HG02763 (cell line): Measurements from ENCODE around the gene MORC2.

ENCODE experiments used
- ATAC-seq: cut with Tn5 transposase; IDR thresholded peaks from one replicate; pipeline ENCODE4 v1.9.1; 2021; ENCODE audit warnings: mild to moderate bottlenecking, moderate library complexity; ENCODE audit not compliant: unreplicated experiment

The MORC2 gene

GRCh38 chr22:30949934-30950660, 18.5 kb downstream of the MORC2 start:
- ATAC-seq = no peak

DNA sequence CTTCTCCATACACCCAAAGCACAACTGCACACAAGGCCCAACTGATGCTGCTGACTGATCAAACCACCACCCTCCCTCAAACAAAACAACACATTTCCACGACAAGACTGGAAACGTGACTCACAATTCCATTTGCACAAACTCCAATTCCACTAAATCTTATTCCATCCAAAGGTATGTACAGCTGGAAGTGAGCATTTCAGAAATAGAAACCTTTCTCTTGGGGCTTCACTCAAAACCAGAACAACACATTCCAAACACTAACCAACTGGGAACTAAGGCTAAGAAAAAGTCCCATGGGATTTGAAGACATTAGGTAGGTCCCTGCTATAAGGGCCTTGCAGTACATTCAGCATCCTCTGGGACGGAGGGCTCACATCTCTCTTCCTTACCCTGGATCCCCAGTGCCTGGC, 19.6 kb downstream of the MORC2 start:
- no peak for ATAC-seq

- no peak for ATAC-seq
These were observed 20.6 kb downstream of the MORC2 start for GRCh38 chr22:30947816-30948454.

GRCh38 chr22:30947173-30947815, 21.3 kb downstream of the MORC2 start:
- ATAC-seq = no peak

- no peak for ATAC-seq
These were observed 22.2 kb downstream of the MORC2 start for GRCh38 chr22:30946354-30946753.

DNA sequence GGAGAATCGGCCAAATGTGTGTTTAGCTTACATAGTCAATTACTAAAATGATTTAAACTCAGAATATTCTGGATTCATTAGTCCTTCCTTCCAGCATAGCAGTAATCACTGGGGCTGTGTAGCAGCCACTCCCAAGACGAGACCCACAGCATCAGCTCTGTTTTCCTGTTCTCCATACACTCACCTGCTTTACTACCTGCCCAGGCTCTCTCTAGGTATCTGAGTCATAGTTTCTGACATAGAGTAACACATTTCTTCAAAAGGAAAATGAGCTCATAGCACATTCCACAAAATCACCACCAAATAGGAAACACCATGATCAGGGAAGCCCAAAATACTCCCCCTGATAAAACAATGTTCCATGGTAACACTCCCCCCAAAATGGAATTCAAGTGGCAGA, 22.9 kb downstream of the MORC2 start:
- ATAC-seq = no peak

DNA sequence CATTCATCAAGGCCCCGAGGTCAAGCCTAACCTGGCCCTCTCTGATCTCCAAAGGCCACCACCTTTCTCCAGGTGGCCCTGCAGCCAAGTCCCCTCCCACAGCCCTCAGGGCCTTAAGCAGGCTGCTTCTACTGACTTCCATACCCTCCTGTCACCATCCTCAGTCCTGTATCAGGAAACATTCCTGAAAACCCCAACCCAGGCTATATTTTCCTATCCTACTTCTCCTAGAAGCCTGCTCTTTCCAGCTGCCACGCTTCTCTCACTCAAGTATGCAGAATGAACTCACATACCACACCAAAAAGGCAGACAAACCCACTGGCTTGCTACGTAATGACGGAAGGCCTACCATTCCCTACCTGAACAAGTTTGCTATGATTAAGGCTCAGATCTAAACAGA, 23.6 kb downstream of the MORC2 start:
- ATAC-seq = no peak

- no peak for ATAC-seq
These were observed 25.2 kb downstream of the MORC2 start for GRCh38 chr22:30943368-30943767.

- ATAC-seq = no peak
These were observed 27.2 kb downstream of the MORC2 start for GRCh38 chr22:30941363-30941740.

DNA sequence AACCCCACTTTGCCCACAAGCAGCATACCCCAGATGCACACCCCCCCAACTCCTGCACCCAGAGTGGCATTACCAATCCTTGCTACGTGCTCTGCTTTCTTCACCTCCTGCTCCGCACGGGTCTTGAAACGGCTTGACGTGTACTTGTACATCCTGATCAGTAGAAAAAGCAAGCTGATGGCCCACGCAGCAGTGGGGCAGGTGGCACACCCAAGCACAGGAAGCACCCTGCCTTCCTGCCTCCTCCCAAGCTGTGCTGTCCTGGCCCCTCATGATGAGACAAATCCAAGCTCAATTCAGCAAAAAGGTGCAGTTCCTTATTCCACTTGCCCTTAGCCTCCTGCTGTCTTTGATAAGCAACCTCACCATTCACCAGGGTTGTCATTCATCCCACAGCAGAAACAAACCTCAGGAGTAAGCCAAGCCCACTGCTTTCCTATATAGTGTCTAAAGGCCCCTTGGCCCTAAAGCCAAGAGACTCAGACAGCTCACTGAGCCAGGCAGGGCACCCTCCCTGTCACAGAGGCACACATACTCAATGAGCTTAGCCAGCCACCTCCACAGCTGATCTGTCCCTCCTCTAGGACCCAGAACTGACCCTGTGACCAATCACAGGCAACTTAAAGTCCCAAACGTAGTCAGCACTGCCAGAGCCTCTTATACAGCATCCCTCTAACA, 27.8 kb downstream of the MORC2 start:
- no peak for ATAC-seq

DNA sequence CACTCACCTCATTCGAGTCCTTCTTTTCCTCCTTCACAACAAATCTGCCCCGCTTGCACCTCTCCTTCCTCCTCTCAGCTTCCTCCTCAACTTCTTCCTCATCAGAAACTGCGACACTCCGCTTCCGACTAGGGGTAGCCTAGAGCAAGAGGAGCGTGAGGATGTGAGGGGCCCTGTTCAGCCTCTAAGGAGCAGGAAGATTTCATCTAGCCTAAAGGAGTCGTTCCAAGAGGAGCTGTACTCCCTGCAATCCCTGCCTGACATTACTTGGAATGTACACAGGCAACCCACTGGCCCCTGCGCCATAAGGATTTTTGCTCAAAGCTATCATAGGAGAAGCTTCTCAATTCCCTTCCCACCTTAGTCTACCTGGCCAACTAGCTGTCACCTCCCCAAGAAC, 34.5 kb downstream of the MORC2 start:
- ATAC-seq = no peak

DNA sequence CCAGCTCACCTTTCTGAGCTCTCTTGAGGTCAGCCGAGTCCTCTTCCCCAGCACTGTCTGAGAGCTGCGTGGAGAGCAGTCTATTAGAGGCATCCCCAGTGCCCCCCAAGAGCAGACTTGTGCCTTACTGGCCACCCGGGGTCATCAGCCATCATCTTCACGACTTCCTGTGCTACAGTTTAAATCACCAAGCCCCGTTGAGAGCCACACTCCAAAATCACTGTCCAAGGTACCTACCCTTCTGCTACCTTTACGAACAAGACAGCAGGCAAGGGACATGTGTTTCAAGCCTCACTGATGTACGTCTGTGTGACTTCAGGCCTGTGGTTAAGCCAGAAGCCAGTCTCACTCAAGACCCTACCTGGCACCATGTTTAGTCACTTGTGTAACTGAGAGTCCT, 35.1 kb downstream of the MORC2 start:
- no peak for ATAC-seq

DNA sequence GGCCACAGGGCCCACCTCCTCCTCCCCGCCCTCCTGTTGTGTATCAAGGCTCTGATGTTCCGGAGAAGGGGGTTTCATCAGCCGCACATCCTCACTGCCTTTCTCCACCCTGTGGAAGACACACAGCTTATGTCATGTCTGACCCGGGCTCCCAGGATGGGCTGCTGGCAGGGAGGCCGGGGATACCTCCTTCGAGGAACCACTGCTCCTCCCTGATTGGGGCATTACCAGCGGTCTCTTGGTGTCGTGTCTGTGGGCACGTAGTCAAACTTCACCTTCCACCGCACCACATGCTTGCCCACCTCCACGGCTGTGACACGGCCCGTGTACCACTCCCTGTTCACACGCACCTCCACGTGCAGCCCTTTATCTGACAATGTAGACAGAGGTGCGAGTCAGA, 35.9 kb downstream of the MORC2 start:
- no peak for ATAC-seq

DNA sequence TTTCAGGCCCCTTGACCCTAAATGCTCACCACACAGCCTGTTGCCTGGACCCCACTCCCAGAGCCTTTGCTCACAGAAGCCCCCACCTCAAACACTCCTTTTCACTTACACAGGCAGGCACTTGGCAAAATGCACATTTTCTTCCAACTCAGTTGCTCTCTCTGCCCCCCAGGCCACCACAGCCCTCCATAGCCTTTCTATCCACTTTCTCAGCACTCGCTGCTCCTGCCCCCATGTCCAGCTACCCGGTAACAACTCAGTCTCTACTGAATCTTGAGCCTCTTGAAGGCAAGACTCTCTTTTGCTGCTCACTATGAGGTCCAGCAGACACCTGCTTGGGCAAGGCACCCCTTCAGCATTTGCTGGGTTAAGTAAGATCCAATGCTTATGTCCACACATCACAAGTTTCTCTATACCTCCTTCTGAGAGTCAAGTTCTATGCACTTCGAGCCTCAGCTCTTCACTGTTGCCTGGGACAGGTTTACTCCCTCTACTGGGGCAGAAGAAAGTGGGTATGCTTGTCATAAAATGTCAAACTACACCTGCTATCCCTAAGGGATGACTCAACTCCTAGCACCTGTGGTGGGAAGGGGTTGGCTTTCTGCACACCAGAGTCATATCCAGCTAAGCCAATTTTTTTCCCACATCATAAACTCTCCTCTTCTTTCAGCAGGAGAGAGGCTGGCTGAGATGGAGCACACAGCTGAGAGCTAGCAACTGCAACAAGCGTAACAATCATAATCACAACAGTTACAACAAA, 36.9 kb downstream of the MORC2 start:
- ATAC-seq = no peak

DNA sequence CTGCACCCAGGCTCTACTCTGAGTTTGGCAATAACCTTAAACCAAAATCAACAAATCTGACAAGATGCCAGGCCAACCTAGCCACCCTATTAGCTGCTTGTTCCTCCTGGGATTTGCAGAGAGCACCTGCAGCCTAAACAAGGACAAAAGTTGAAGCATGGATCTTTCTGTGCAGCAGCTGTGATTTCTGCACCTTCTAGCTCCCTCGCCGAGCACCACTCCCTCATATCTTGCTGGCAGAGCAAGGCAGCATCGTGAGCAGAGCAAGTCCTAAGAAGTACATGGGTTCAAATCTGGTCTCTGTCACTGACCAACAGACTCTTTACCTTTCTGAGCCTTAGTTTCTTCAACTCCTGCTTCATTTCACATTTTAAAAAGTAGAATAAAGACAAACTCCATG, 38.3 kb downstream of the MORC2 start:
- no peak for ATAC-seq

GRCh38 chr22:30928401-30928800, 40.2 kb downstream of the MORC2 start:
- ATAC-seq = no peak

DNA sequence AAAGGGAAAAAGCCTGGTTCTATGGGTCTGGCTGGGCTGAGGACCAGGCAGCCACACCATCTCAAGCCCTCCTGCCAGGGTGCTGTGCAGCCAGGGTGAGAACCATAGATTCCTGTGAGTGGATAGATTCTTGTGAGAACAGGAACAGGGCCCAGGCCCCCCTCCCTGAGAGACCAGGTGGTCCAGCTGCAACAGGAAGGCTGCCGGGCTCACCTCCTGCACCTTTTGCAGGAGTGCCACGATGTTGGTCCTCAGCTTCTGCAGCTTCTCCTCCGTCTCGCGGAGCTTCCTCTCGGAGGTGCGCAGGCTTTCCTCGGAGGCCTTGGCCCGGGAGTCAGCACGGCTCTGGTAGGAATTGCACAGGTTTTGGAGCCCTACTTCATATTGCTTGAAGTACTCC, 40.8 kb downstream of the MORC2 start:
- no peak for ATAC-seq

DNA sequence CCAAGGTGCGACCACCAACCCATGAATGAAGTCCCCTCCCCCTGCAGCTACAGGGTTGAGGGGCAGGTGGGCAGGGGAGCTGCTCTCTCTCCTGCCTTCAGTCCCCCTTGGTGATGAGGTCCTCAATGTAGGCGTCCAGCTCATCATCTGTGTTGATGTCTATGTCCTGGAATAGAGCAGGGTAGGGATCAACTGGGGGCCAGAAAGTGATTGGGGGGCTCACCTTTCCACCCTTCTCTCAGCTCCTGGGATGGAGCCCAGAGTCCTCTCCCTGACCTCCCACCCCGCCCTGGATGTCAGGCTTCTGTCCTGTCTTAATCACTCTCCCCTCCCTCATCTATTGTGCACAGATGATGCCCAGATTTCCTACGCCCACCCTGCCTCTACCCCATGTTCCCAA, 41.9 kb downstream of the MORC2 start:
- ATAC-seq = no peak

DNA sequence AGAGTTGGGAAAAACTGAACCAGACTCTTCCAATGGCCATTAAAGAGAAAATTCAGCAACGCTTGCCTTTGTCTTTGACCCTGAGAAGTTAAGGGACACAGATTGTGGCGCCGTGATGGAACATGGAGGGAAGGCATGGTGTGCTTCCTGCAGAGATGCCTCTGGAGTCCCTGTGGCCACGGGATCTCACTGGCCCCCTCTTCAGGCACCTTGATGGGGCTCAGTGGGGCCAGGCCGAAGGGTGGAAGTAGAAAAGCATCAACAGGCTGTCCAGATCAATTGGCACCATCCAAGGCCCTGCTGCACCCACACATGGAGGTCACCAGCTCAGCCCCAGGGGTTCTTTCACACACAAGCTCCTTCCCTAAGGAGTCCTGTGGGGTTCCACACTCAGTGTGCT, 42.9 kb downstream of the MORC2 start:
- no peak for ATAC-seq

DNA sequence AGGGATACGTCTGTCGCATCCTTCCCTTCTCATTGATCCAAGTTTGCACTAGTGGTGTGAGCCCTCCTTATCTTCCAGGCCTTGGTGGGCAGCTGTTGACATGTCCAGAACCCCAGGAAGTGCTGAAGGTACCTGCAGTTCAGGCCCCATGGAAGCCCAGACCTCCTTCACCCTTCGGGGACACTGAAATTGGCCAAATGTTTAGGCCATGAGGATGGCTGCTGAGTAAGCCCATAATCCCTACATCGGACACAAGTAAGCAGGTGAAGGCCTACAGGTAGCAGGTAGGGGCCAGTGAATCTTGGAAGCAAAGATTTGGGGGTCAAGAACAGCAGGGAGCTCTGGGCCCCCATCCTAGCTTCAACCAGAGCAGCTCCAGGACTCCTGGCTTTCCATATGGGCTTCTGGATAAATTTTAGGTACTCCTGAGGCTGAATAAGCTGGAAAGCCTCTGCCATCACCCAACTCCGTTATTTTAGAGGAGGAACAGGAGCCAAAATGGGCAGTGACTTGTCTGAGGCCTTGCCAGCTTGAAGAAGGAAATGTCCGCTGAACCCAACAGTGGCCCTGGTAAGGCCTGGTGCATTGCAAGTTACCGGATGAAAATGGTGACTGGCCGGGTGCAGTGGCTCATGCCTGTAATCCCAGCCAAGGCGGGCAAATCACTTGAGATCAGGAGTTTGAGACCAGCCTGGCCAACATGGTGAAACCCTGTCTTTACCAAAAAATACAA, 45.2 kb downstream of the MORC2 start:
- ATAC-seq = no peak
